K562 (cell line): ENCODE results near the gene C14orf180. TPM values are rescaled to one million over a fixed set of nuclear protein-coding genes. Genes with fewer than 3 reads are reported as not detected.

Source experiments
- ATAC-seq: fragments of 200-7000 bp; cut with Tn5 transposase; 3 replicates; pipeline ENCODE4 v1.9.1; 2020; ENCODE audit warnings: moderate library complexity
- BruUV-seq: library from RNA; stranded (reverse); fragments of 400-500 nt; replicated peaks from 2 replicates; lab custom pipeline; 2021; lab: Mats Ljungman, UMichigan
- CTCF ChIA-PET: fragments of 300-600 bp; formaldehyde crosslinking; extraction: SDS; loops from one replicate; lab custom pipeline; 2021; ENCODE audit warnings: low intra/inter-chr PET ratio; lab: Yijun Ruan, JAX
- POLR2A ChIA-PET: fragments of 300-600, 350-650 bp; sonication (Branson Sonifier 250); formaldehyde crosslinking; extraction: SDS; loops from one replicate; lab custom pipeline; 2021; ENCODE audit warnings: antibody characterized with exemption, inconsistent platforms; lab: Yijun Ruan, JAX
- DNase-seq, 4 experiments: peaks; one replicate each; pipeline versions ENCODE4 v3.0.0 to v3.0.0-alpha.2; 2011 to 2018; ENCODE audit warnings: low spot score in 3 of 4, mixed read lengths in 3 of 4; ENCODE audit errors: extremely low read depth in 1 of 4
- FAIRE-seq: peaks from 2 replicates; lab custom pipeline; 2011; peaks lifted over from hg19 to GRCh38; lab: Jason Lieb, UNC
- H2AFZ ChIP-seq: 2 replicates; pipeline ENCODE4 v1.6.0; 2011; ENCODE audit warnings: low read depth, low read length, control low read depth, inconsistent platforms
- H3K27ac ChIP-seq: fragments of 200-600 bp; 3 replicates; pipeline ENCODE4 v1.8.0; 2011; ENCODE audit warnings: low read depth, mild to moderate bottlenecking, control low read depth, inconsistent platforms, low read length, moderate library complexity, mixed read lengths; ENCODE audit errors: extremely low read depth
- H3K27me3 ChIP-seq, 2 experiments: fragments of 300-600 bp in 1 of 2; 2 replicates in 1 of 2; 3 replicates in 1 of 2; pipeline versions ENCODE4 v1.6.0 to v1.8.0; 2011; ENCODE audit warnings: inconsistent platforms in 2 of 2, low read length in 2 of 2, mild to moderate bottlenecking in 1 of 2, mixed read lengths in 1 of 2, moderate library complexity in 1 of 2; ENCODE audit not compliant: control insufficient read depth in 2 of 2, insufficient read depth in 2 of 2
- H3K36me3 ChIP-seq: fragments of 300-600 bp; 3 replicates; pipeline ENCODE4 v1.8.0; 2011; ENCODE audit warnings: mild to moderate bottlenecking, low read length, inconsistent platforms; ENCODE audit not compliant: control insufficient read depth, insufficient read depth
- H3K4me1 ChIP-seq, 2 experiments: fragments of 200-600 bp in 1 of 2; replicated peaks in 1 of 2; 2 replicates in 1 of 2; 3 replicates in 1 of 2; pipeline versions ENCODE4 v1.5.1 to v1.8.0; 2011; ENCODE audit warnings: inconsistent platforms in 2 of 2, low read length in 2 of 2, mild to moderate bottlenecking in 1 of 2, mixed read lengths in 1 of 2, moderate library complexity in 1 of 2; ENCODE audit not compliant: control insufficient read depth in 2 of 2, insufficient read depth in 2 of 2
- H3K4me2 ChIP-seq: 2 replicates; pipeline ENCODE4 v1.6.1; 2011; ENCODE audit warnings: low read length, control low read depth, inconsistent platforms, mixed read lengths; ENCODE audit not compliant: insufficient read depth
- H3K4me3 ChIP-seq: fragments of 200-600 bp; sonication (generic), shearing (Covaris generic); 2 replicates; pipeline ENCODE4 v1.5.1; 2016; ENCODE audit warnings: control low read depth, inconsistent platforms
- H3K79me2 ChIP-seq: fragments of 200-600 bp; 3 replicates; pipeline ENCODE4 v1.8.0; 2011; ENCODE audit warnings: low read length, inconsistent platforms; ENCODE audit not compliant: control insufficient read depth, insufficient read depth
- H3K9ac ChIP-seq, 2 experiments: 2 replicates each; pipeline versions ENCODE4 v1.6.0 to v1.6.1; 2011; ENCODE audit warnings: low read depth in 2 of 2, low read length in 2 of 2, control low read depth in 1 of 2, inconsistent platforms in 1 of 2, mild to moderate bottlenecking in 1 of 2, mixed read lengths in 1 of 2; ENCODE audit not compliant: insufficient read depth in 1 of 2
- H3K9me1 ChIP-seq: one replicate; pipeline ENCODE4 v1.6.0; 2011; ENCODE audit warnings: inconsistent platforms, mild to moderate bottlenecking, low read length, moderate library complexity; ENCODE audit not compliant: control insufficient read depth, insufficient read depth
- H3K9me3 ChIP-seq: replicated peaks from 2 replicates; pipeline ENCODE4 v1.5.1; 2011; ENCODE audit warnings: low read depth, low read length, inconsistent platforms; ENCODE audit not compliant: control insufficient read depth, insufficient read depth
- H4K20me1 ChIP-seq: replicated peaks from 2 replicates; pipeline ENCODE4 v1.6.1; 2011; ENCODE audit warnings: low read length, inconsistent platforms, mixed read lengths; ENCODE audit not compliant: control insufficient read depth, insufficient read depth
- EP300 ChIP-seq: IDR thresholded peaks from 2 replicates; pipeline ENCODE4 v1.6.1; 2012; ENCODE audit warnings: low read length, improper control_type of control experiment
- GTF2A2 ChIP-seq: IDR thresholded peaks from 2 replicates; pipeline ENCODE4 v1.6.1; 2016; ENCODE audit warnings: mild to moderate bottlenecking, missing genetic modification characterization, missing compliant biosample characterization
- HDAC3 ChIP-seq: fragments of 450-650 bp; IDR thresholded peaks from 2 replicates; pipeline ENCODE4 v1.6.1; 2018; ENCODE audit warnings: borderline replicate concordance, mild to moderate bottlenecking, moderate library complexity; ENCODE audit not compliant: partially characterized antibody
- PHF20 ChIP-seq: fragments of 450-650 bp; IDR thresholded peaks from 2 replicates; pipeline ENCODE4 v1.6.1; 2018; ENCODE audit not compliant: partially characterized antibody
- RAD21 ChIP-seq, 2 experiments: fragments of 250-450 bp in 1 of 2; fragments of 450-650 bp in 1 of 2; sonication (Bioruptor Pico) in 1 of 2; formaldehyde crosslinking in 1 of 2; IDR thresholded peaks in 1 of 2; conservative IDR thresholded peaks in 1 of 2; 2 replicates each; pipeline versions ENCODE4 v1.4.0 to v1.8.0; 2020 to 2022; ENCODE audit warnings: mild to moderate bottlenecking in 2 of 2, moderate library complexity in 1 of 2
- SPI1 ChIP-seq: IDR thresholded peaks from 2 replicates; pipeline ENCODE4 v1.6.1; 2011; ENCODE audit warnings: low read depth, low read length, control low read depth, borderline replicate concordance
- ZKSCAN3 ChIP-seq: fragments of 250-450 bp; sonication (Bioruptor Pico); IDR thresholded peaks from 2 replicates; pipeline ENCODE4 v1.4.0; 2020
- ZNF644 ChIP-seq: fragments of 200-800 bp; sonication (Bioruptor generic); IDR thresholded peaks from 2 replicates; pipeline ENCODE4 v1.6.1; 2016; ENCODE audit warnings: low read depth, missing genetic modification characterization, missing compliant biosample characterization
- ZNF780A ChIP-seq: fragments of 250-450 bp; sonication (Bioruptor Pico); IDR thresholded peaks from 2 replicates; pipeline ENCODE4 v1.5.0; 2021; ENCODE audit warnings: mild to moderate bottlenecking
- WGBS: fragments of 100-300 bp; shearing (Covaris generic); methylation state at CpG from one replicate; pipeline ENCODE4 v1.1.6; 2016; ENCODE audit warnings: low coverage, mixed read lengths; ENCODE audit not compliant: insufficient coverage; ENCODE audit errors: missing lambda C conversion rate; 5-methylcytosine and 5-hydroxymethylcytosine counted together
- in situ Hi-C: fragments of 300-500 bp; cut with MboI; formaldehyde crosslinking; loops from 4 replicates; pipeline ENCODE4 v1.15.0; 2018; ENCODE audit warnings: inconsistent platforms, mixed read lengths
- intact Hi-C: fragments of 100-400 bp; cut with micrococcal nuclease; formaldehyde crosslinking; loops from 2 replicates; pipeline ENCODE4 v1.14.2; 2022
- polyA plus RNA-seq, 8 experiments: library from polyadenylated mRNA; depleted of rRNA in 4 of 8; stranded (reverse) in 5 of 8; unstranded in 3 of 8; fragments of >200 nt; fragmentation: Nextera tagmentation in 2 of 8; fragmentation: Illumina TruSeq in 1 of 8; extraction: Ambion mirVana in 2 of 8; extraction: Trizol in 1 of 8; gene quantifications; 2 replicates each; pipeline versions ENCODE4 v1.2.1 to v1.2.3, GENCODE V29; 2011 to 2014; ENCODE audit warnings: inconsistent platforms in 1 of 8, missing spikeins in 1 of 8
- total RNA-seq, 7 experiments: library from RNA; depleted of rRNA in 6 of 7; stranded (reverse); fragments of >200 nt in 6 of 7; fragmentation: Illumina TruSeq in 2 of 7; extraction: Trizol in 2 of 7; gene quantifications; 2 replicates each; pipeline versions ENCODE4 v1.2.1 to v1.2.3, GENCODE V29; 2011 to 2021; ENCODE audit warnings: low replicate concordance in 1 of 7
- TF ChIP-seq, protein P1 (sequence below): fragments of 450-650 bp; conservative IDR thresholded peaks from 2 replicates; pipeline ENCODE4 v1.6.1; 2016; ENCODE audit warnings: missing genetic modification characterization, low read depth, mild to moderate bottlenecking, missing compliant biosample characterization, moderate library complexity
- TF ChIP-seq, protein P2 (sequence below), 2 experiments: fragments of 450-650 bp in 1 of 2; sonication (generic) in 1 of 2; formaldehyde crosslinking in 1 of 2; IDR thresholded peaks in 1 of 2; conservative IDR thresholded peaks in 1 of 2; 2 replicates each; pipeline versions ENCODE4 v1.6.1 to v1.8.1; 2016 to 2023; ENCODE audit warnings: mild to moderate bottlenecking in 2 of 2, moderate library complexity in 2 of 2, inconsistent platforms in 1 of 2, missing genetic modification reagents in 1 of 2
- TF ChIP-seq, protein P3 (sequence below): fragments of 450-650 bp; conservative IDR thresholded peaks from 2 replicates; pipeline ENCODE4 v1.6.1; 2016; ENCODE audit warnings: missing genetic modification characterization, low read depth, mild to moderate bottlenecking, control low read depth, missing compliant biosample characterization
- TF ChIP-seq, protein P4 (sequence below): IDR thresholded peaks from 2 replicates; pipeline ENCODE4 v1.6.1; 2011; ENCODE audit warnings: borderline replicate concordance, low read depth, mild to moderate bottlenecking, moderate library complexity, low read length; ENCODE audit not compliant: insufficient read depth, poor library complexity, severe bottlenecking

C14orf180 gene
- total and polyA plus RNA-seq, 9 of the 15 experiments (the other 6 are each of a cell fraction or from before 2014, with no cell fraction given), result not detected

DNA sequence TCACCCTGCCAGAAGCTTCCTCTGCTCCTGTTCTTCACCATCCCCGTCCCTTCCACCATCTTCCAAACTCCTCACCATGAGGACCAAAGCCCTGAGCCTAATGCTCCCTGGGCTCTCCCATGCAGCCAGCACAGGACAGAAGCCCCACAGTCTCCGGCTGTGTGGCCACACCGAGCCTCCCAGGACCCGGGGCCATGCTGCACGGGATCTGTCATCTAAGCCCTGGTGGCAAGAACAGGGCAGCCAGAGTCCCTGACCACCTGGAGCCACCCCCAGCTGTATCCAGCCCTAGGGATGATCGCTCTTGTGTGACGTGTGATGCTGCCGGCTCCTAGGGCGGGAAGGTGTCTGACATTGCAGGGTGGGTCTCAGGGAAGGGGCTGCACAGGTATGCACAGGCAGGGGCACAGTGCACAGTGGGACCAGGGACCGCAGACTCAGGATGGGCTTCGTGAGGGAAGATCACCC is 16.9 kb downstream of the C14orf180 start (continued):
- TF ChIP-seq, protein P1, sequence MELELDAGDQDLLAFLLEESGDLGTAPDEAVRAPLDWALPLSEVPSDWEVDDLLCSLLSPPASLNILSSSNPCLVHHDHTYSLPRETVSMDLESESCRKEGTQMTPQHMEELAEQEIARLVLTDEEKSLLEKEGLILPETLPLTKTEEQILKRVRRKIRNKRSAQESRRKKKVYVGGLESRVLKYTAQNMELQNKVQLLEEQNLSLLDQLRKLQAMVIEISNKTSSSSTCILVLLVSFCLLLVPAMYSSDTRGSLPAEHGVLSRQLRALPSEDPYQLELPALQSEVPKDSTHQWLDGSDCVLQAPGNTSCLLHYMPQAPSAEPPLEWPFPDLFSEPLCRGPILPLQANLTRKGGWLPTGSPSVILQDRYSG (tag), result no peak
- TF ChIP-seq PHF20, result no peak
- TF ChIP-seq, protein P2, sequence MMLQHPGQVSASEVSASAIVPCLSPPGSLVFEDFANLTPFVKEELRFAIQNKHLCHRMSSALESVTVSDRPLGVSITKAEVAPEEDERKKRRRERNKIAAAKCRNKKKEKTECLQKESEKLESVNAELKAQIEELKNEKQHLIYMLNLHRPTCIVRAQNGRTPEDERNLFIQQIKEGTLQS (IDR thresholded peaks at IDR 0.05), result no peak
- TF ChIP-seq, protein P2 (CRISPR knock-in tag; conservative IDR thresholded peaks at IDR 0.05), result no peak
- no peak for TF ChIP-seq HDAC3

DNA sequence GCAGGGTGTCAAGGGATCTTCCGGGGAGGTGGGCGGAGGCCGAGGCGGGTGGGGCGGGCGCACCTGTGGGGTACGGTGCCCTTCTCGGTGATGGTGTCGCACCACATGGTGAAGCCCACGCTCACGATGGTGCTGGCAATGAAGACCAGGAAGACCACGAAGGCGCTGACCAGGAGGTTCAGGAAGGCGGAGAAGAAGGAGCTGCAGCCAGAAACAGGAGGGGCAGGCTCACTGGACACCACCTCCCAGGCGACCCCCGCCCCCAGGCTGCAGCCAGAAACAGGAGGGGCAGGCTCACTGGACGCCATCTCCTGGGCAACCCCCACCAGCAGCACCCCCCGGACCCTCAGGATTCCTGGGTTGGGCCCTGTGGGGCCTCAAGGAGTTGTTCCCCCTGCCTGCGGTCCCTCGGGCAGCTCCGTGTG is 17.4 kb downstream of the C14orf180 start:
- ATAC-seq, result no peak
- ChIA-PET CTCF (no interaction called here), POLR2A (no interaction called here)
- WGBS, result 0% methylated on average over 10 of the region's 21 CpGs
- Histone ChIP-seq H3K36me3 (no peaks in the 10 kb centered on the region), H3K79me2 (no peaks in the 10 kb centered on the region), H3K9me1 (no peaks in the 10 kb centered on the region), H3K4me2 (no peak overlapping the region), H2AFZ (no peak overlapping the region), H3K4me1 (no peaks in the 10 kb centered on the region; a peak in 1 of 5 replicates), H3K27ac (no peak overlapping the region), H3K9me3 (no peaks in the 10 kb centered on the region), H4K20me1 (peaks cover 9% of the 10 kb centered on the region; the same call in 1 of the 2 replicates), H3K27me3 (peaks cover 0 to 12% of the 10 kb centered on the region in 2 experiments; a peak in 2 of 5 replicates), H3K9ac (no peak overlapping the region), H3K4me3 (no peak overlapping the region)
- intact Hi-C loops (no loop called here), in situ Hi-C loops (no loop called here)
- DNase-seq, result no peak
- BruUV-seq, result no TSS peak
- FAIRE-seq, result no peak
- TF ChIP-seq EP300, result no peak
- TF ChIP-seq RAD21 (CRISPR knock-in tag; conservative IDR thresholded peaks at IDR 0.05 in 1 of 2, IDR thresholded peaks at IDR 0.05 in 1 of 2), result no peak
- TF ChIP-seq, protein P3, sequence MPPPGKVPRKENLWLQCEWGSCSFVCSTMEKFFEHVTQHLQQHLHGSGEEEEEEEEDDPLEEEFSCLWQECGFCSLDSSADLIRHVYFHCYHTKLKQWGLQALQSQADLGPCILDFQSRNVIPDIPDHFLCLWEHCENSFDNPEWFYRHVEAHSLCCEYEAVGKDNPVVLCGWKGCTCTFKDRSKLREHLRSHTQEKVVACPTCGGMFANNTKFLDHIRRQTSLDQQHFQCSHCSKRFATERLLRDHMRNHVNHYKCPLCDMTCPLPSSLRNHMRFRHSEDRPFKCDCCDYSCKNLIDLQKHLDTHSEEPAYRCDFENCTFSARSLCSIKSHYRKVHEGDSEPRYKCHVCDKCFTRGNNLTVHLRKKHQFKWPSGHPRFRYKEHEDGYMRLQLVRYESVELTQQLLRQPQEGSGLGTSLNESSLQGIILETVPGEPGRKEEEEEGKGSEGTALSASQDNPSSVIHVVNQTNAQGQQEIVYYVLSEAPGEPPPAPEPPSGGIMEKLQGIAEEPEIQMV (tag), result no peak
- TF ChIP-seq, protein P4, sequence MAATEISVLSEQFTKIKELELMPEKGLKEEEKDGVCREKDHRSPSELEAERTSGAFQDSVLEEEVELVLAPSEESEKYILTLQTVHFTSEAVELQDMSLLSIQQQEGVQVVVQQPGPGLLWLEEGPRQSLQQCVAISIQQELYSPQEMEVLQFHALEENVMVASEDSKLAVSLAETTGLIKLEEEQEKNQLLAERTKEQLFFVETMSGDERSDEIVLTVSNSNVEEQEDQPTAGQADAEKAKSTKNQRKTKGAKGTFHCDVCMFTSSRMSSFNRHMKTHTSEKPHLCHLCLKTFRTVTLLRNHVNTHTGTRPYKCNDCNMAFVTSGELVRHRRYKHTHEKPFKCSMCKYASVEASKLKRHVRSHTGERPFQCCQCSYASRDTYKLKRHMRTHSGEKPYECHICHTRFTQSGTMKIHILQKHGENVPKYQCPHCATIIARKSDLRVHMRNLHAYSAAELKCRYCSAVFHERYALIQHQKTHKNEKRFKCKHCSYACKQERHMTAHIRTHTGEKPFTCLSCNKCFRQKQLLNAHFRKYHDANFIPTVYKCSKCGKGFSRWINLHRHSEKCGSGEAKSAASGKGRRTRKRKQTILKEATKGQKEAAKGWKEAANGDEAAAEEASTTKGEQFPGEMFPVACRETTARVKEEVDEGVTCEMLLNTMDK, result no peak
- no peak for TF ChIP-seq ZNF780A
- TF ChIP-seq GTF2A2 (tag), result no peak
- no peak for TF ChIP-seq ZKSCAN3
- TF ChIP-seq SPI1, result no peak
- no peak for TF ChIP-seq ZNF644 (tag)
